HG02885 (cell line): Measurements from ENCODE around the gene SOX5.
"Not testable (repeated sequence)": the region's sequence is repeated elsewhere in the genome, so short reads cannot be mapped to it uniquely, and the experiment has no call there.

Source experiments
- ATAC-seq: cut with Tn5 transposase; IDR thresholded peaks from one replicate; pipeline ENCODE4 v1.9.1; 2021; ENCODE audit warnings: mild to moderate bottlenecking; ENCODE audit not compliant: unreplicated experiment, poor library complexity

The SOX5 gene

GRCh38 chr12:23519444-23519843 is 430.0 kb downstream of the SOX5 start:
- ATAC-seq, result not testable (repeated sequence)

- not testable (repeated sequence) for ATAC-seq
Measured at GRCh38 chr12:23515785-23516184, 433.7 kb downstream of the SOX5 start.

GRCh38 chr12:23510484-23510883 is 439.0 kb downstream of the SOX5 start:
- no peak for ATAC-seq

GRCh38 chr12:23509832-23510231 is 439.6 kb downstream of the SOX5 start:
- not testable (repeated sequence) for ATAC-seq

GRCh38 chr12:23507785-23508184 is 441.7 kb downstream of the SOX5 start:
- ATAC-seq, result not testable (repeated sequence)

GRCh38 chr12:23505736-23506135 is 443.7 kb downstream of the SOX5 start:
- ATAC-seq, result not testable (repeated sequence)

GRCh38 chr12:23504641-23505399 is 444.6 kb downstream of the SOX5 start:
- no peak for ATAC-seq

- no peak for ATAC-seq
Measured at GRCh38 chr12:23504043-23504442, 445.4 kb downstream of the SOX5 start.

GRCh38 chr12:23503544-23503943 is 445.9 kb downstream of the SOX5 start:
- no peak for ATAC-seq

GRCh38 chr12:23502259-23502658 is 447.2 kb downstream of the SOX5 start:
- ATAC-seq, result no peak

- ATAC-seq, result no peak
Measured at GRCh38 chr12:23495472-23495871, 454.0 kb downstream of the SOX5 start.

GRCh38 chr12:23493672-23494071 is 455.8 kb downstream of the SOX5 start:
- ATAC-seq, result no peak

GRCh38 chr12:23491029-23491428 is 458.4 kb downstream of the SOX5 start:
- not testable (repeated sequence) for ATAC-seq

- no peak for ATAC-seq
Measured at GRCh38 chr12:23488130-23488529, 461.3 kb downstream of the SOX5 start.

- ATAC-seq, result no peak
Measured at GRCh38 chr12:23484238-23484637, 465.2 kb downstream of the SOX5 start.

GRCh38 chr12:23482571-23482970 is 466.9 kb downstream of the SOX5 start:
- ATAC-seq, result no peak
